ENCODE measurements around the gene RAB11FIP3. TPM values are rescaled to one million over a fixed set of nuclear protein-coding genes. Genes with fewer than 3 reads are reported as not detected.
A peak's percentile ranks its signal among the peaks of the same experiment; 100 is the strongest.

Gene RAB11FIP3
- total and polyA plus RNA-seq, 7 experiments from 2014 or later, result 0.71 to 53.0 (median 43.3) TPM

DNA sequence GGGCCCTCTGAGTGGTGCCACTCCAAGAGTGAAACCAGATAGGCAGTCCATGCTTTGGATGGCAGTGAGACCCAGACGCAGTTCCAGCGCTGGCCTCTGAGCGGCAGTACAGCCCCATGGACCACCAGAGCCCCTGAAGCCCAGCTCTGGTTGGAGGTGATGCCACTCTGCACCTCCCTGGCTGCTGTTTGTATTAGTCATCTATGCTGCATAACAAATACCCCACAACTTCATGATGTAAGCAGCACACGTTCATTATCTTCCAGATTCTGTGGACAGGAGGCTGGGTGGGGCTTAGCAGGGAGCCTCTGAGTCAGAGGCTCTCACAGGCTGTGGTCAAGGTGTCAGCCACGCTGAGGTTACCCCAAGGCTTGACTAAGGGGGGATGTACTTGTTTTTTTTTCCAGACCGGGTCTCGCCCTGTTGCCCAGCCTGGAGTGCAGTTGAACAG, 33.5 kb upstream of the RAB11FIP3 start:
- intact Hi-C loops (cut with micrococcal nuclease), result loop anchor here in 1 of 2 donors (1.0 to 2.0 kb wide), 3 partner anchors 9 to 103 kb away; partner anchors contain the start of gene DECR2
- POLR2A ChIA-PET, result interaction anchor here (0.7 to 10.9 kb wide), 3 partner anchors 9 to 314 kb away, joined by 3 to 120 read pairs (median 11); partner anchors contain the start of genes DECR2 and PGAP6
- peak; percentile 92 for ATAC-seq
- Mint-ChIP-seq H3K27ac (peak overlapping the region in 5 of 9 donors; percentile 33 to 81 (median 71)), H3K36me3 (peaks cover 0 to 4% (median 0%) of the 10 kb centered on the region in 5 donors), H3K4me3 (no peak overlapping the region), H3K27me3 (peaks cover 0 to 12% (median 0%) of the 10 kb centered on the region in 5 donors), H3K9me3 (peaks cover 0 to 4% (median 0%) of the 10 kb centered on the region in 11 donors), H3K4me1 (peaks cover 6 to 28% (median 12%) of the 10 kb centered on the region in 7 donors)
- H3K27ac ChIP-seq (ENCODE audit: low read depth, low read length), result no peak overlapping the region
- H3K27me3 ChIP-seq (ENCODE audit: control insufficient read depth in 2 of 2, insufficient read depth in 2 of 2, low read length in 2 of 2), result no peaks in the 10 kb centered on the region
- peaks cover 4 to 6% of the 10 kb centered on the region in 2 donors for H3K4me1 ChIP-seq (ENCODE audit: control insufficient read depth in 2 of 2, insufficient read depth in 2 of 2, low read length in 2 of 2)
- H3K9me3 ChIP-seq (ENCODE audit: control insufficient read depth in 2 of 3, low read length in 3 of 3), result no peaks in the 10 kb centered on the region
- H3K36me3 ChIP-seq (ENCODE audit: control insufficient read depth in 2 of 3, insufficient read depth in 3 of 3, low read length in 3 of 3), result no peaks in the 10 kb centered on the region
- no peak overlapping the region for H3K4me3 ChIP-seq (ENCODE audit: low read length)
- CTCF ChIA-PET, result interaction anchor here (0.8 to 1.8 kb wide), 3 partner anchors 9 to 94 kb away, joined by 3 to 6 read pairs (median 3); partner anchors contain the start of gene DECR2
- DNase-seq, result peak; percentile 47 to 71 (median 67)

GRCh38 chr16:392450-393030, 32.9 kb upstream of the RAB11FIP3 start:
- peak; percentile 70 for ATAC-seq
- H3K9me3 Mint-ChIP-seq, result peaks cover 0 to 4% (median 0%) of the 10 kb centered on the region in 11 donors
- ChIA-PET CTCF (interaction anchor here (0.7 to 1.8 kb wide), 4 partner anchors 8 to 94 kb away, joined by 3 to 6 read pairs (median 3); partner anchors contain the start of gene DECR2), POLR2A (interaction anchor here (2.0 to 10.9 kb wide), 2 partner anchors 9 to 10 kb away, joined by 11 to 120 read pairs; partner anchors contain the start of genes DECR2 and PGAP6)
- no peak for DNase-seq
- peaks cover 6 to 28% (median 11%) of the 10 kb centered on the region in 7 donors for H3K4me1 Mint-ChIP-seq
- H3K36me3 ChIP-seq (ENCODE audit: control insufficient read depth in 2 of 3, insufficient read depth in 3 of 3, low read length in 3 of 3), result no peaks in the 10 kb centered on the region
- peak overlapping the region in 4 of 9 donors; percentile 33 to 81 (median 70) for H3K27ac Mint-ChIP-seq
- intact Hi-C loops (cut with micrococcal nuclease), result loop anchor here in 1 of 2 donors (1.0 kb wide), 2 partner anchors 9 to 103 kb away; partner anchors contain the start of gene DECR2
- peaks cover 0 to 4% (median 0%) of the 10 kb centered on the region in 5 donors for H3K36me3 Mint-ChIP-seq
- peaks cover 4 to 6% of the 10 kb centered on the region in 2 donors for H3K4me1 ChIP-seq (ENCODE audit: control insufficient read depth in 2 of 2, insufficient read depth in 2 of 2, low read length in 2 of 2)
- no peaks in the 10 kb centered on the region for H3K27me3 ChIP-seq (ENCODE audit: control insufficient read depth in 2 of 2, insufficient read depth in 2 of 2, low read length in 2 of 2)
- peaks cover 0 to 12% (median 0%) of the 10 kb centered on the region in 5 donors for H3K27me3 Mint-ChIP-seq
- no peaks in the 10 kb centered on the region for H3K9me3 ChIP-seq (ENCODE audit: control insufficient read depth in 2 of 3, low read length in 3 of 3)
- H3K27ac ChIP-seq (ENCODE audit: low read depth, low read length), result no peak overlapping the region
- H3K4me3 ChIP-seq (ENCODE audit: low read length), result no peak overlapping the region
- no peak overlapping the region for H3K4me3 Mint-ChIP-seq

DNA sequence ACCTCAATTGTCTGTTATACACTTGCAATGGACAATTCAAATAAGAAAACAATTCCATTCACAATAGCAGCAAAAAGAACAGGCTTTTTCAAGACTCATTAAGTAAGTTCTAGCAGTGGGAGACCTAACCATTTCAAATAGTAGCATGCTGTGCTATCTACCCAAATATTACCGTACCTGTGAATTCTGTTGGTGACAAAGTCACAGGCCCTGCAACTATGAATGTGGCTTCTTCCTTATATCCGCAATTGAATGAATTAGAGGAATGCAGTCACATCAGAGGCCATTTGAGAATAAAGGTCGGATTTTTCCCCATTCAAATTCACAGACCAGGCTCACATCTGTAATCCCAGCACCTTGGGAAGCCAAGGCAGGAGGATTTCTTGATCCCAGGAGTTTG, 29.2 kb upstream of the RAB11FIP3 start:
- POLR2A ChIA-PET, result interaction anchor here (0.6 to 10.9 kb wide), 2 partner anchors 14 to 265 kb away, joined by 5 to 120 read pairs; partner anchors contain the start of gene PGAP6
- peak overlapping the region in 8 of 9 donors; percentile 86 to 97 (median 90) for H3K27ac Mint-ChIP-seq
- no peak overlapping the region for H3K4me3 ChIP-seq (ENCODE audit: low read length)

GRCh38 chr16:396605-397004, 28.8 kb upstream of the RAB11FIP3 start:
- peak overlapping the region; percentile 82 to 97 (median 89) for H3K27ac Mint-ChIP-seq
- H3K27ac ChIP-seq (ENCODE audit: low read depth, low read length), result peak overlapping the region; percentile 61
- intact Hi-C loops (cut with micrococcal nuclease), result loop anchor here in 1 of 2 donors (1.0 kb wide), 2 partner anchors 14 to 26 kb away; partner anchors contain the start of gene MRPL28
- no peaks in the 10 kb centered on the region for H3K27me3 ChIP-seq (ENCODE audit: control insufficient read depth in 2 of 2, insufficient read depth in 2 of 2, low read length in 2 of 2)
- H3K9me3 ChIP-seq (ENCODE audit: control insufficient read depth in 2 of 3, low read length in 3 of 3), result no peaks in the 10 kb centered on the region
- peaks cover 0 to 4% (median 0%) of the 10 kb centered on the region in 5 donors for H3K36me3 Mint-ChIP-seq
- H3K36me3 ChIP-seq (ENCODE audit: control insufficient read depth in 2 of 3, insufficient read depth in 3 of 3, low read length in 3 of 3), result no peaks in the 10 kb centered on the region
- H3K27me3 Mint-ChIP-seq, result peaks cover 0 to 12% (median 0%) of the 10 kb centered on the region in 5 donors
- H3K4me3 Mint-ChIP-seq, result peak overlapping the region; percentile 83 to 94 (median 89)
- DNase-seq, result peak in 1 of 9 donors; percentile 24
- POLR2A ChIA-PET, result interaction anchor here (10.9 kb wide), 1 partner anchor 14 kb away, joined by 120 read pairs; the partner anchor contains the start of gene PGAP6
- ATAC-seq, result no peak
- H3K4me1 ChIP-seq (ENCODE audit: control insufficient read depth in 2 of 2, insufficient read depth in 2 of 2, low read length in 2 of 2), result peaks cover 4 to 10% of the 10 kb centered on the region in 2 donors
- CTCF ChIA-PET, result no interaction called here
- H3K4me3 ChIP-seq (ENCODE audit: low read length), result peak overlapping the region; percentile 44
- H3K4me1 Mint-ChIP-seq, result peaks cover 15 to 44% (median 19%) of the 10 kb centered on the region in 7 donors
- peaks cover 0 to 4% (median 0%) of the 10 kb centered on the region in 11 donors for H3K9me3 Mint-ChIP-seq

More for the DNA sequence above, 29.2 kb upstream of the RAB11FIP3 start:
- Mint-ChIP-seq H3K4me1 (peaks cover 15 to 44% (median 19%) of the 10 kb centered on the region in 7 donors), H3K27me3 (peaks cover 0 to 12% (median 0%) of the 10 kb centered on the region in 5 donors), H3K36me3 (peaks cover 0 to 4% (median 0%) of the 10 kb centered on the region in 5 donors), H3K9me3 (peaks cover 0 to 4% (median 0%) of the 10 kb centered on the region in 11 donors), H3K4me3 (peak overlapping the region; percentile 83 to 94 (median 89))
- Histone ChIP-seq H3K27ac (ENCODE audit: low read depth, low read length) (no peak overlapping the region), H3K36me3 (ENCODE audit: control insufficient read depth in 2 of 3, insufficient read depth in 3 of 3, low read length in 3 of 3) (no peaks in the 10 kb centered on the region), H3K27me3 (ENCODE audit: control insufficient read depth in 2 of 2, insufficient read depth in 2 of 2, low read length in 2 of 2) (no peaks in the 10 kb centered on the region), H3K9me3 (ENCODE audit: control insufficient read depth in 2 of 3, low read length in 3 of 3) (no peaks in the 10 kb centered on the region), H3K4me1 (ENCODE audit: control insufficient read depth in 2 of 2, insufficient read depth in 2 of 2, low read length in 2 of 2) (peaks cover 4 to 10% of the 10 kb centered on the region in 2 donors)
- intact Hi-C loops (cut with micrococcal nuclease), result loop anchor here in 1 of 2 donors (1.0 kb wide), 1 partner anchor 26 kb away; the partner anchor contains the start of gene MRPL28
- CTCF ChIA-PET, result interaction anchor here (1.9 kb wide), 1 partner anchor 13 kb away, joined by 7 read pairs; no protein-coding TSS in a partner anchor
- ATAC-seq (no peak), DNase-seq (no peak)

DNA sequence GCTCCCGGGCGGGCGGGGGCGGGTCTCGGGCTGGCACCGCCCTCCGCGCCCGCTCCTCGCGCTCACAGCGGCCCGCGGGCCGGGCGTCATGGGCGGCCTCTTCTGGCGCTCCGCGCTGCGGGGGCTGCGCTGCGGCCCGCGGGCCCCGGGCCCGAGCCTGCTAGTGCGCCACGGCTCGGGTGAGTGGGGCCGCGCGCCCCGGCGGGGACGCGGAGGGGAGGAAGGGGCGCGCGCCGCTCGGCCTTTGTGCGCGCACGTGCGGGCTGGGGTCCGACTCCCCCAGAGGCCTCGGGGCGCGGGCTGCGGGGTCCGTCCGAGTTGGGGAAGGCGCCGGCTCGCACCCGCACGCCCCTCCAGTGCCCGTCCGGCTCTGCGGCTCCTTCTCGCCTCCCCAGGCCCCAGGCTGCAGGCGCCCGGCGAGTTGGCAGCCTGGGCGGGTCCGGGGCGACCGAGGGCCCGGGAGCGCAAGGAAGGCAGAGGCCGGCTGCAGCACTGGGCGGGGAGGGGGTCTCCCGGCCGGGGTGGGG, 28.3 kb upstream of the RAB11FIP3 start, which contains the start of gene NME4:
Gene NME4, plus strand, starts transcription at position 65 of the 527 bp plus-strand sequence. Its CDS starts 24 bp downstream, at position 89.
- peak within 1 kb of the TSS; percentile 61 for H3K27ac ChIP-seq (ENCODE audit: low read depth, low read length)
- POLR2A ChIA-PET, result interaction anchor here (10.9 kb wide), 1 partner anchor 15 kb away, joined by 120 read pairs; the partner anchor contains the start of gene PGAP6
- no peaks in the 10 kb centered on the region for H3K9me3 ChIP-seq (ENCODE audit: control insufficient read depth in 2 of 3, low read length in 3 of 3)
- DNase-seq (peak in 3 of 9 donors; percentile 25 to 43 (median 42)), ATAC-seq (no peak)
- peak within 1 kb of the TSS; percentile 44 for H3K4me3 ChIP-seq (ENCODE audit: low read length)
- Mint-ChIP-seq H3K4me3 (peak within 1 kb of the TSS; percentile 83 to 94 (median 89)), H3K36me3 (no peaks in the 10 kb centered on the region), H3K27ac (peak within 1 kb of the TSS; percentile 82 to 97 (median 89)), H3K4me1 (peaks cover 15 to 38% (median 19%) of the 10 kb centered on the region in 7 donors), H3K9me3 (no peaks in the 10 kb centered on the region), H3K27me3 (peaks cover 0 to 12% (median 0%) of the 10 kb centered on the region in 5 donors)
- H3K4me1 ChIP-seq (ENCODE audit: control insufficient read depth in 2 of 2, insufficient read depth in 2 of 2, low read length in 2 of 2), result peaks cover 0 to 10% of the 10 kb centered on the region in 2 donors
- no peaks in the 10 kb centered on the region for H3K27me3 ChIP-seq (ENCODE audit: control insufficient read depth in 2 of 2, insufficient read depth in 2 of 2, low read length in 2 of 2)
- CTCF ChIA-PET, result no interaction called here
- H3K36me3 ChIP-seq (ENCODE audit: control insufficient read depth in 2 of 3, insufficient read depth in 3 of 3, low read length in 3 of 3), result no peaks in the 10 kb centered on the region
- intact Hi-C loops (cut with micrococcal nuclease), result loop anchor here in 1 of 2 donors (1.0 kb wide), 1 partner anchor 15 kb away; no protein-coding TSS in a partner anchor
